Measurements from ENCODE around the gene OR10AD1. TPM values are rescaled to one million over a fixed set of nuclear protein-coding genes. Genes with fewer than 3 reads are reported as not detected.

The OR10AD1 gene
- total and polyA plus RNA-seq, 9 of the 15 experiments (the other 6 are each of a cell fraction or from before 2014, with no cell fraction given): not detected

DNA sequence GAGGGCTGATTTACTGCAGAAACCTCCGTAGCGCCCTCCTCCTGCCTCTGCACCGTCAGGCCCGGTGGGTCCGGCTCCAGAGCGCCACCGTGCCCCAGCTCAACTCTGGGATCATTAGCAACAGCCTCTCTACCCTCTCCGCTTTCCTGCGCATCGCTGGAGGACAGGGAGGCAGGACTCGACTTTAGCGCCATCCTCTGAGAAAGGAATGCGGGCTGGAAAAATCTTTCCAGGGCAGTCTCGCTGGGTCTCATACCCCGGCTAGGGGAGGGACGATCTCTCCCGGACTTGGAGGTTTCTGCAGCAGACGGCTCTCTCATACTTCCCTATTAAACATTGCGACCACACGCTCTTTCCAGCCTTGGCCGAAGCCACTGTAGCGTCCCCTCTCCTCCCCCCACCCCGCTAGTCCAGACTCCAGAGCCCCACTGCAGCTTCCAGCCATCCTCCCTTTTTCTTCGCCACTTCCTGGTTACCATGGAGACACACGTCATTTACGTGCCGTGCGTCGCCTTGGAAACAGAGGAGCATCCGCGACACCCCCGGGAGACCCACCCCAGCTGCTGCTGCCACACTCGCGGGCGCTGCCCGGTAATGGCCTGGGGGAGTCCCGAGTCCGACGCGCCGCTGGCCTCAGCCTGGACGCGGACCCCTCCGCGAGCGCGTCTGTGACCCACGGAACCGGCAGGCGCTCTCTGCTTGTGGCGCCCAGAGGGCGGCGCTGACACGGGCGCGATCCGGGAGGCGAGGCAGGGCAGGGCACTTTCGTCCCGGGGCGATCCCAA is 19.8 kb downstream of the OR10AD1 start, which contains the start of gene CCDC184 (continued):
- TF ChIP-seq, protein P1, sequence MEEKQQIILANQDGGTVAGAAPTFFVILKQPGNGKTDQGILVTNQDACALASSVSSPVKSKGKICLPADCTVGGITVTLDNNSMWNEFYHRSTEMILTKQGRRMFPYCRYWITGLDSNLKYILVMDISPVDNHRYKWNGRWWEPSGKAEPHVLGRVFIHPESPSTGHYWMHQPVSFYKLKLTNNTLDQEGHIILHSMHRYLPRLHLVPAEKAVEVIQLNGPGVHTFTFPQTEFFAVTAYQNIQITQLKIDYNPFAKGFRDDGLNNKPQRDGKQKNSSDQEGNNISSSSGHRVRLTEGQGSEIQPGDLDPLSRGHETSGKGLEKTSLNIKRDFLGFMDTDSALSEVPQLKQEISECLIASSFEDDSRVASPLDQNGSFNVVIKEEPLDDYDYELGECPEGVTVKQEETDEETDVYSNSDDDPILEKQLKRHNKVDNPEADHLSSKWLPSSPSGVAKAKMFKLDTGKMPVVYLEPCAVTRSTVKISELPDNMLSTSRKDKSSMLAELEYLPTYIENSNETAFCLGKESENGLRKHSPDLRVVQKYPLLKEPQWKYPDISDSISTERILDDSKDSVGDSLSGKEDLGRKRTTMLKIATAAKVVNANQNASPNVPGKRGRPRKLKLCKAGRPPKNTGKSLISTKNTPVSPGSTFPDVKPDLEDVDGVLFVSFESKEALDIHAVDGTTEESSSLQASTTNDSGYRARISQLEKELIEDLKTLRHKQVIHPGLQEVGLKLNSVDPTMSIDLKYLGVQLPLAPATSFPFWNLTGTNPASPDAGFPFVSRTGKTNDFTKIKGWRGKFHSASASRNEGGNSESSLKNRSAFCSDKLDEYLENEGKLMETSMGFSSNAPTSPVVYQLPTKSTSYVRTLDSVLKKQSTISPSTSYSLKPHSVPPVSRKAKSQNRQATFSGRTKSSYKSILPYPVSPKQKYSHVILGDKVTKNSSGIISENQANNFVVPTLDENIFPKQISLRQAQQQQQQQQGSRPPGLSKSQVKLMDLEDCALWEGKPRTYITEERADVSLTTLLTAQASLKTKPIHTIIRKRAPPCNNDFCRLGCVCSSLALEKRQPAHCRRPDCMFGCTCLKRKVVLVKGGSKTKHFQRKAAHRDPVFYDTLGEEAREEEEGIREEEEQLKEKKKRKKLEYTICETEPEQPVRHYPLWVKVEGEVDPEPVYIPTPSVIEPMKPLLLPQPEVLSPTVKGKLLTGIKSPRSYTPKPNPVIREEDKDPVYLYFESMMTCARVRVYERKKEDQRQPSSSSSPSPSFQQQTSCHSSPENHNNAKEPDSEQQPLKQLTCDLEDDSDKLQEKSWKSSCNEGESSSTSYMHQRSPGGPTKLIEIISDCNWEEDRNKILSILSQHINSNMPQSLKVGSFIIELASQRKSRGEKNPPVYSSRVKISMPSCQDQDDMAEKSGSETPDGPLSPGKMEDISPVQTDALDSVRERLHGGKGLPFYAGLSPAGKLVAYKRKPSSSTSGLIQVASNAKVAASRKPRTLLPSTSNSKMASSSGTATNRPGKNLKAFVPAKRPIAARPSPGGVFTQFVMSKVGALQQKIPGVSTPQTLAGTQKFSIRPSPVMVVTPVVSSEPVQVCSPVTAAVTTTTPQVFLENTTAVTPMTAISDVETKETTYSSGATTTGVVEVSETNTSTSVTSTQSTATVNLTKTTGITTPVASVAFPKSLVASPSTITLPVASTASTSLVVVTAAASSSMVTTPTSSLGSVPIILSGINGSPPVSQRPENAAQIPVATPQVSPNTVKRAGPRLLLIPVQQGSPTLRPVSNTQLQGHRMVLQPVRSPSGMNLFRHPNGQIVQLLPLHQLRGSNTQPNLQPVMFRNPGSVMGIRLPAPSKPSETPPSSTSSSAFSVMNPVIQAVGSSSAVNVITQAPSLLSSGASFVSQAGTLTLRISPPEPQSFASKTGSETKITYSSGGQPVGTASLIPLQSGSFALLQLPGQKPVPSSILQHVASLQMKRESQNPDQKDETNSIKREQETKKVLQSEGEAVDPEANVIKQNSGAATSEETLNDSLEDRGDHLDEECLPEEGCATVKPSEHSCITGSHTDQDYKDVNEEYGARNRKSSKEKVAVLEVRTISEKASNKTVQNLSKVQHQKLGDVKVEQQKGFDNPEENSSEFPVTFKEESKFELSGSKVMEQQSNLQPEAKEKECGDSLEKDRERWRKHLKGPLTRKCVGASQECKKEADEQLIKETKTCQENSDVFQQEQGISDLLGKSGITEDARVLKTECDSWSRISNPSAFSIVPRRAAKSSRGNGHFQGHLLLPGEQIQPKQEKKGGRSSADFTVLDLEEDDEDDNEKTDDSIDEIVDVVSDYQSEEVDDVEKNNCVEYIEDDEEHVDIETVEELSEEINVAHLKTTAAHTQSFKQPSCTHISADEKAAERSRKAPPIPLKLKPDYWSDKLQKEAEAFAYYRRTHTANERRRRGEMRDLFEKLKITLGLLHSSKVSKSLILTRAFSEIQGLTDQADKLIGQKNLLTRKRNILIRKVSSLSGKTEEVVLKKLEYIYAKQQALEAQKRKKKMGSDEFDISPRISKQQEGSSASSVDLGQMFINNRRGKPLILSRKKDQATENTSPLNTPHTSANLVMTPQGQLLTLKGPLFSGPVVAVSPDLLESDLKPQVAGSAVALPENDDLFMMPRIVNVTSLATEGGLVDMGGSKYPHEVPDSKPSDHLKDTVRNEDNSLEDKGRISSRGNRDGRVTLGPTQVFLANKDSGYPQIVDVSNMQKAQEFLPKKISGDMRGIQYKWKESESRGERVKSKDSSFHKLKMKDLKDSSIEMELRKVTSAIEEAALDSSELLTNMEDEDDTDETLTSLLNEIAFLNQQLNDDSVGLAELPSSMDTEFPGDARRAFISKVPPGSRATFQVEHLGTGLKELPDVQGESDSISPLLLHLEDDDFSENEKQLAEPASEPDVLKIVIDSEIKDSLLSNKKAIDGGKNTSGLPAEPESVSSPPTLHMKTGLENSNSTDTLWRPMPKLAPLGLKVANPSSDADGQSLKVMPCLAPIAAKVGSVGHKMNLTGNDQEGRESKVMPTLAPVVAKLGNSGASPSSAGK (IDR thresholded peaks at IDR 0.05): 0 out of 2 replicates have a peak, but pooled peaks have one; percentile 20
- no peak for TF ChIP-seq ZNF644 (tag; IDR thresholded peaks at IDR 0.05; ENCODE audit: low read depth)
- no peak for TF ChIP-seq PURB (CRISPR knock-in tag; IDR thresholded peaks at IDR 0.05; ENCODE audit: low read depth)
- no peak for TF ChIP-seq HDAC6 (IDR thresholded peaks at IDR 0.05; ENCODE audit: low read depth, low read length)
- TF ChIP-seq EZH2 (IDR thresholded peaks at IDR 0.05; ENCODE audit: borderline replicate concordance, low read depth, low read length): no peak
- TF ChIP-seq PHTF2 (CRISPR knock-in tag; IDR thresholded peaks at IDR 0.05): no peak
- TF ChIP-seq, protein P2, sequence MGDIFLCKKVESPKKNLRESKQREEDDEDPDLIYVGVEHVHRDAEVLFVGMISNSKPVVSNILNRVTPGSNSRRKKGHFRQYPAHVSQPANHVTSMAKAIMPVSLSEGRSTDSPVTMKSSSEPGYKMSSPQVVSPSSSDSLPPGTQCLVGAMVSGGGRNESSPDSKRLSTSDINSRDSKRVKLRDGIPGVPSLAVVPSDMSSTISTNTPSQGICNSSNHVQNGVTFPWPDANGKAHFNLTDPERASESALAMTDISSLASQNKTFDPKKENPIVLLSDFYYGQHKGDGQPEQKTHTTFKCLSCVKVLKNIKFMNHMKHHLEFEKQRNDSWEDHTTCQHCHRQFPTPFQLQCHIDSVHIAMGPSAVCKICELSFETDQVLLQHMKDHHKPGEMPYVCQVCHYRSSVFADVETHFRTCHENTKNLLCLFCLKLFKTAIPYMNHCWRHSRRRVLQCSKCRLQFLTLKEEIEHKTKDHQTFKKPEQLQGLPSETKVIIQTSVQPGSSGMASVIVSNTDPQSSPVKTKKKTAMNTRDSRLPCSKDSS (IDR thresholded peaks at IDR 0.05; ENCODE audit: low read depth, partially characterized antibody): no peak
- no peak for TF ChIP-seq ZNF146 (CRISPR knock-in tag; IDR thresholded peaks at IDR 0.05; ENCODE audit: unreplicated experiment)
- TF ChIP-seq SREBF1 (IDR thresholded peaks at IDR 0.05; ENCODE audit: borderline replicate concordance, low read depth, low read length): no peak
- peak; percentile 77 to 84 for TF ChIP-seq KDM1A (IDR thresholded peaks at IDR 0.05)
- no peak for TF ChIP-seq NR1H2 (CRISPR knock-in tag; IDR thresholded peaks at IDR 0.05)
- no peak for TF ChIP-seq ZNF121 (CRISPR knock-in tag; conservative IDR thresholded peaks at IDR 0.05)
- TF ChIP-seq SREBF2 (CRISPR knock-in tag; IDR thresholded peaks at IDR 0.05): no peak
- no peak for TF ChIP-seq HDAC1 (IDR thresholded peaks at IDR 0.05)
- TF ChIP-seq ZBTB8A (IDR thresholded peaks at IDR 0.05; ENCODE audit: partially characterized antibody): no peak

Measured in K562 (cell line).